GM18517 (cell line): ENCODE data around the gene WWP2.
"Not testable (repeated sequence)": the region's sequence is repeated elsewhere in the genome, so short reads cannot be mapped to it uniquely, and the experiment has no call there.

Experiments used
- ATAC-seq: cut with Tn5 transposase; IDR thresholded peaks from one replicate; pipeline ENCODE4 v1.9.1; 2021; ENCODE audit warnings: mild to moderate bottlenecking, moderate library complexity; ENCODE audit not compliant: unreplicated experiment

The WWP2 gene

GRCh38 chr16:69761983-69762813 is at the start of gene WWP2:
Gene WWP2 (plus strand): TSS chr16:69762332. CDS start chr16:69787011, 24,679 bp downstream.
- peak; percentile 50 for ATAC-seq

DNA sequence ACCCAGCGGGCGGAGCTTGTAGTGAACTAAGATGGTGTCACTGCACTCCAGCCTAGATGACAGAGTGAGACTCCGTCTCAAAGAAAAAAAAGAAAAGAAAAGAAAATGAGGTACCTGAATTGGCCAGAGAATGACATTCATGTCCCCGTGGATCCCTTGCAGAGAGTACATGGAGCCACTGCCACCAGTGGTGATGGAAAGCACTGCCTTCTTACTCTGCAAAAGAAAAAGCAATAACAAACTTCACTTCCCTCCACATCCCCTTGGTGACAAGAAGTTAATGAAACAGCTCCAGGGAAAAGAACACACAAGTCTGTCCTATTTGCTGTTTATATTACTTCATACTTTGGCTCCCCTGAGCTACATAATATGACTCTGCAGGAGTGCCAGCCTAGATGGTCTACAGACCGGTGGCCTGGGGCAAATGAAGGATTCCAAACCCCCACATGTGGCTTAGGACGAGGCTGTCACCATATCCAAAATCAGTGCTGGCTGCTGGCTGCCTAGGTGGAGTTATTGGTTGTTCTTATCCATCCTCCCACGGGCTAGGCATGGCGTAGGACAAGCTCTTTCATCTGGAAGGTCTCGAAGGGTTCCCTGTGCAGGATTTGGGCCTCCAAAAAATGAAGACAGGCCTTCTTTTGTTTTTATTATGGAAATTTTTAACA is 49.1 kb upstream of the WWP2 start:
- no peak for ATAC-seq

GRCh38 chr16:69717066-69717465 is 45.1 kb upstream of the WWP2 start:
- ATAC-seq = no peak

- no peak for ATAC-seq
These were observed 43.9 kb upstream of the WWP2 start for GRCh38 chr16:69718111-69718764.

DNA sequence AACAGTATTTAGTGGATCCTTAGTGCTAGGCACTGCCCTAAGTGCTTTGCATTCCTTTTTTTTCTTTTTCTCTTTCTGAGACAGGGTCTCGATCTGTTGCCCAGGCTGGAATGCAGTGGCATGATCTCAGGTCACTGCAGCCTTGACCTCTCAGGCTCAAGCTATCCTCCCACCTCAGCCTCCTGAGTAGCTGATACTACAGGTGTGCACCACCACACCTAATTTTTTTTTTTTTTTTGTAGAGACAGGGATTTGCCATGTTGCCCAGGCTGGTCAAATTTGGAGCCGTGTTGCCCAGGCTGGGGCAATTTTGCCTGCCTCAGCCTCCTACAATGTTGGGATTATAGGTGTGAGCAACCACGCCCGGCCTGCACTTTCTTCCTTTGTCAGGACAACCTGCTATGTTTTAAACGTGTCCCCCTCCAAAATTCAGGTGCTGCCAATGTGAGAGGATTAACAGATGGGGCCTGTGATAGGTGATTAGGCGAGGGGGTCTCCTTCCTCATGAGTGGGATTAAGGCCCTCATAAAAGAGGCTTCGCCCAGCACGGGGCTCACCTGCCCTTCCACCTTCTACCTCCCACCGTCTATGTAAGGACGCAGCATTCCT is 41.2 kb upstream of the WWP2 start:
- no peak for ATAC-seq

- ATAC-seq = no peak
These were observed 40.6 kb upstream of the WWP2 start for GRCh38 chr16:69721441-69721957.

GRCh38 chr16:69724414-69724873 is 37.7 kb upstream of the WWP2 start:
- no peak for ATAC-seq

DNA sequence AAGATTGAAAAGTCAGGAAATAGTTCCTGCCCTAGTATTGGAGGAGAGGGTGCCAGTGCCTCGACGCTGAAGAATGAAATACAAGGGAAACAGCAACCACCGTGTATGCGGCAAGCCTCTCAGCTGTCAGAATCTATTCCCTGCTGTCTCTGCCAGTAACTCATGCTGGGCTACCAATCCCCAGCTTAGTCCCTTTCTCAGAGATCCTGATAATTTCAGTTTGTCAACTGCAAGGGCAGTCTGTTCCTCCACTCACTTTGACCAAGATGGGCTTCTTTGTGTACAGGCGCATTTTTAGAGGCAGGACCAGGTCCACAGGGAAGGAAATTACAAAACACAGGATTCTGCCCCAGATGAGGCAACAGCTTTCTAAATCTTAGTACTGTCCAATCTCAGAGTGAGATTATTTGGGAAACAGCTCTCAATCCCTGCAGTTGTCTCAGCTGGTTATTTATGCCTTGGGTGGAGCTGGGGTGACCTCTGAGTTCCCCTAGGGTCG is 37.1 kb upstream of the WWP2 start:
- no peak for ATAC-seq

GRCh38 chr16:69725480-69726312 is 36.4 kb upstream of the WWP2 start:
- no peak for ATAC-seq

- ATAC-seq = peak; percentile 95
These were observed 35.6 kb upstream of the WWP2 start, which contains the start of gene NQO1 for GRCh38 chr16:69726313-69727060. Gene NQO1 (minus strand): TSS chr16:69726560. CDS start chr16:69726439, 121 bp downstream.

DNA sequence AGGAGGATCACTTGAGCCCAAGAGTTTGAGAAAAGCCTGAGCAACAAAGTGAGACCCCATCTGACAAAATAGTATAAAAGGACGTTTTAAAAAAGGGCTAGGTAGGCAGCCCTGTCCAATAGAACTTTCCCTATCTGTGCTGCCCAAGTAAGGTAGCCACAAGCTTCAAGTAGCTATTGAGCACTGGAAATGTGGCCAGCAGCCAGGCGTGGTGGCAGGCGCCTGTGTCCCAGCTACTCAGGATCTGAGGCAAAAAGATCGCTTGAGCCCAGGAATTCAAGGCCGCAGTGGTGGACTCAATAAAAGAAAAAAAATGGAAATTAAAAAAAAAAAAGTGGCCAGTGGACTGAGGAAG is 34.2 kb upstream of the WWP2 start:
- ATAC-seq = no peak

DNA sequence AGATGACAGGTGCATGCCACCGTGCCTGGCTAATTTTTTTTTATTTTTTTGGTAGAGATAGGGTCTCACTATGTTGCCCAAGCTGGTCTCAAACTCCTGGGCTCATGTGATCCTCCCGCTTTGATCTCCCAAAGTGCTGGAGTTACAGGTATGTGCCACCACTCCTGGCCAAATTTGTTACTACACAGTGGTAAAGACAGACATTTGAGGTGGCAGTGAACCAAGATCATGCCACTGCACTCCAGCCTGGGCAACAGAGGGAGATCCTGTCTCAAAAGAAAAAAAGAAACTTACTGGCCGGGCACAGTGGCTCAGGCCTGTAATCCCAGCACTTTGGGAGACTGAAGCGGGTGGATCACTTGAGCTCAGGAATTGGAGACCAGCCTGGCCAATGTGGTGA is 33.1 kb upstream of the WWP2 start:
- ATAC-seq = not testable (repeated sequence)

DNA sequence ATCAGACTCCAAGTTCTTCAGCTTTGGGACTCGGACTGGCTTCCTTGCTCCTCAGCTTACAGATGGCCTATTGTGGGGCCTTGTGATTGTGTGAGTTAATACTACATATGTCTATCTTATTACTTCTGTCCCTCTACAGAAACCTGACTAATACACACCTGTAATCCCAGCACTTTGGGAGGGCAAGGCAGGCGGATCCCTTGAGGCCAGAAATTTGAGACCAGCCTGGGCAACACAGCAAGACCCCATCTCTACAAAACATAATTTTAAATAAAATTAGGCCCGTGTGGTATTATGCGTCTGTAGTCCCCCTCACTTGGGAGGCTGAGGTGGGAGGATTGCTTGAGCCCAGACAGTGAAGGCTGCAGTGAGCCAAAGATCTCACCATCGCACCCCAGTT is 30.9 kb upstream of the WWP2 start:
- ATAC-seq = not testable (repeated sequence)

DNA sequence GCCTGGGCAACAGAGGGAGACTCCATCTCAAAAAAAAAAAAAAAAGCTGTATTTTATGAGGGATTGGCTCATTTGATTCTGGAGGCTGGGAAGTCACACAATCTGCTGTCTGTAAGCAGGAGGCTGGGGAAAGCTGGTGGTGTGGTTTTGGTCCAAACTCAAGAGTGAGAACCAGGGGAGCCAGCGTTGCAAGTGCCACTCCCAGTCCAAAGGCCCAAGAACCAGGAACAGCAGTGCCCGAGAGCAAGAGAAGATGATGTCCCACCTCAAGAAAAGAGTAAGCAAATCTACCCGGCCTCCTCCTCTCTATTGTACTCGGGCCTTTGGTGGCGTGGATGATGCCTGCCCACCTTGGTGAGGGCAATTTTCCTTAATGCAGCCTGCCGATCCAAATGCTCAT is 30.0 kb upstream of the WWP2 start:
- ATAC-seq = no peak

DNA sequence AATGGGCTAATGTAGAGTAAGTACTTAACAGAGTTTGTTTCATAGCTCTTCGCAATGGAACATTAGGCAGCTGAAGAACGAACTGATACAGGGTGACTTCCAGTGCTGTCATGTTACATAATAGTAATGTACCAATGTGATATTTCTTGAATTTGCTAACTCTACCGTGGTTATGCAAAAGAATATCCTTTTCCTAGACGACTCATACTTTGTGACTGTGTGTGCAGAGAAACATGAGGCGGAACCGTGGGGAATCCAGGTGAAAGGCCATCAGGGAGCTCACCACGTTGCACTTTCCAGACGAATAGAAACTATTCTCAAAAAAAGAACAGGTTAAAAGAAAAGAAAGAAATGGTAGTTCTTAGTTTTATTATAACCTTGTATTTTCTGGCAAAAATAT is 20.6 kb upstream of the WWP2 start:
- no peak for ATAC-seq

- ATAC-seq = no peak
These were observed 19.9 kb upstream of the WWP2 start for GRCh38 chr16:69741951-69742904.

- no peak for ATAC-seq
These were observed 17.5 kb upstream of the WWP2 start for GRCh38 chr16:69744363-69745231.
